GM23338 (cell line): Measurements from ENCODE around the gene HAL.

Experiments
- EZH2 ChIP-seq: fragments of 200-600 bp; sonication (generic); IDR thresholded peaks from one replicate; pipeline ENCODE4 v1.8.0; 2017; ENCODE audit warnings: antibody characterized with exemption, mild to moderate bottlenecking, low read depth; ENCODE audit not compliant: unreplicated experiment
- EZH2phosphoT487 ChIP-seq: fragments of 200-600 bp; sonication (generic); IDR thresholded peaks from one replicate; pipeline ENCODE4 v1.8.1; 2018; ENCODE audit warnings: antibody characterized with exemption; ENCODE audit not compliant: unreplicated experiment
- JUNB ChIP-seq: IDR thresholded peaks from one replicate; pipeline ENCODE4 v1.6.1; 2016; ENCODE audit warnings: antibody characterized with exemption; ENCODE audit not compliant: unreplicated experiment
- POLR2AphosphoS5 ChIP-seq: IDR thresholded peaks from 2 replicates; pipeline ENCODE4 v1.6.1; 2016; ENCODE audit warnings: antibody characterized with exemption, low read depth
- ZNF331 ChIP-seq: fragments of 250-450 bp; sonication (Bioruptor Pico); IDR thresholded peaks from 2 replicates; pipeline ENCODE4 v1.5.0; 2020; ENCODE audit warnings: low read depth, mild to moderate bottlenecking, moderate library complexity
- TF ChIP-seq, protein P1 (sequence below), 2 experiments: fragments of 200-600 bp in 1 of 2; sonication (generic) in 1 of 2; conservative IDR thresholded peaks; 2 replicates each; pipeline versions ENCODE4 v1.5.1 to v1.6.1; 2016 to 2017; ENCODE audit warnings: antibody characterized with exemption in 2 of 2, low read depth in 2 of 2, mild to moderate bottlenecking in 2 of 2, moderate library complexity in 1 of 2
- TF ChIP-seq, protein P2 (sequence below): IDR thresholded peaks from one replicate; pipeline ENCODE4 v1.6.1; 2018; ENCODE audit warnings: antibody characterized with exemption; ENCODE audit not compliant: unreplicated experiment
- TF ChIP-seq, protein P3 (sequence below): IDR thresholded peaks from 2 replicates; pipeline ENCODE4 v1.6.1; 2016; ENCODE audit warnings: antibody characterized with exemption

DNA sequence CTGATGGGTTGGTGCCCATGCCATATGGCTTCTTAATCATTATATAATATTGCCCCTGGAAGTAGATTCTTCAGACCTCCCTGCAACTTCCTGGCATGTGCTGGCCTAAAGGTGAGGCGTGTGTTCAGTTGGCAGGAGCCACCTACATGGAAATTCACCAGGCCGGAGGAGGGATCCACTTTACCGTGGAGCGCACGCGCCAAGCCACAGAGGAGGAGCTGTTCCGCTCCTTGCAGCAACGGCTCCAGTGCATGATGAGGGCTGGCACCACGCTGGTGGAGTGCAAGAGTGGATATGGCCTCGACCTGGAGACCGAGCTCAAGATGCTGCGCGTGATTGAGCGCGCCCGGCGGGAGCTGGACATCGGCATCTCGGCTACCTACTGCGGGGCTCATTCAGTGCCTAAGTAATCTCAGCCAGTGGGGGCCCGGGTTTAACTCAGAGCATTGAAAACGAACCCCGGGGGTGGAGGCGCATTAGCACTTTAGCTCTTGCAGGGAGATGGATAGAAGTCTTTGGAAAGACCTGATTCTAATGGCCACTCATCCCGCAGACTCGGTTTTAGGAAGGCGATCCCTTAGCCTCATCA lies 39.5 kb downstream of the HAL start:
- TF ChIP-seq EZH2 (no peak), POLR2AphosphoS5 (no peak), EZH2phosphoT487 (no peak), JUNB (no peak), ZNF331 (CRISPR knock-in tag) (no peak)
- TF ChIP-seq, protein P1, sequence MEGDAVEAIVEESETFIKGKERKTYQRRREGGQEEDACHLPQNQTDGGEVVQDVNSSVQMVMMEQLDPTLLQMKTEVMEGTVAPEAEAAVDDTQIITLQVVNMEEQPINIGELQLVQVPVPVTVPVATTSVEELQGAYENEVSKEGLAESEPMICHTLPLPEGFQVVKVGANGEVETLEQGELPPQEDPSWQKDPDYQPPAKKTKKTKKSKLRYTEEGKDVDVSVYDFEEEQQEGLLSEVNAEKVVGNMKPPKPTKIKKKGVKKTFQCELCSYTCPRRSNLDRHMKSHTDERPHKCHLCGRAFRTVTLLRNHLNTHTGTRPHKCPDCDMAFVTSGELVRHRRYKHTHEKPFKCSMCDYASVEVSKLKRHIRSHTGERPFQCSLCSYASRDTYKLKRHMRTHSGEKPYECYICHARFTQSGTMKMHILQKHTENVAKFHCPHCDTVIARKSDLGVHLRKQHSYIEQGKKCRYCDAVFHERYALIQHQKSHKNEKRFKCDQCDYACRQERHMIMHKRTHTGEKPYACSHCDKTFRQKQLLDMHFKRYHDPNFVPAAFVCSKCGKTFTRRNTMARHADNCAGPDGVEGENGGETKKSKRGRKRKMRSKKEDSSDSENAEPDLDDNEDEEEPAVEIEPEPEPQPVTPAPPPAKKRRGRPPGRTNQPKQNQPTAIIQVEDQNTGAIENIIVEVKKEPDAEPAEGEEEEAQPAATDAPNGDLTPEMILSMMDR (conservative IDR thresholded peaks at IDR 0.05; ENCODE audit: low read depth in 2 of 2): no peak
- TF ChIP-seq, protein P2, sequence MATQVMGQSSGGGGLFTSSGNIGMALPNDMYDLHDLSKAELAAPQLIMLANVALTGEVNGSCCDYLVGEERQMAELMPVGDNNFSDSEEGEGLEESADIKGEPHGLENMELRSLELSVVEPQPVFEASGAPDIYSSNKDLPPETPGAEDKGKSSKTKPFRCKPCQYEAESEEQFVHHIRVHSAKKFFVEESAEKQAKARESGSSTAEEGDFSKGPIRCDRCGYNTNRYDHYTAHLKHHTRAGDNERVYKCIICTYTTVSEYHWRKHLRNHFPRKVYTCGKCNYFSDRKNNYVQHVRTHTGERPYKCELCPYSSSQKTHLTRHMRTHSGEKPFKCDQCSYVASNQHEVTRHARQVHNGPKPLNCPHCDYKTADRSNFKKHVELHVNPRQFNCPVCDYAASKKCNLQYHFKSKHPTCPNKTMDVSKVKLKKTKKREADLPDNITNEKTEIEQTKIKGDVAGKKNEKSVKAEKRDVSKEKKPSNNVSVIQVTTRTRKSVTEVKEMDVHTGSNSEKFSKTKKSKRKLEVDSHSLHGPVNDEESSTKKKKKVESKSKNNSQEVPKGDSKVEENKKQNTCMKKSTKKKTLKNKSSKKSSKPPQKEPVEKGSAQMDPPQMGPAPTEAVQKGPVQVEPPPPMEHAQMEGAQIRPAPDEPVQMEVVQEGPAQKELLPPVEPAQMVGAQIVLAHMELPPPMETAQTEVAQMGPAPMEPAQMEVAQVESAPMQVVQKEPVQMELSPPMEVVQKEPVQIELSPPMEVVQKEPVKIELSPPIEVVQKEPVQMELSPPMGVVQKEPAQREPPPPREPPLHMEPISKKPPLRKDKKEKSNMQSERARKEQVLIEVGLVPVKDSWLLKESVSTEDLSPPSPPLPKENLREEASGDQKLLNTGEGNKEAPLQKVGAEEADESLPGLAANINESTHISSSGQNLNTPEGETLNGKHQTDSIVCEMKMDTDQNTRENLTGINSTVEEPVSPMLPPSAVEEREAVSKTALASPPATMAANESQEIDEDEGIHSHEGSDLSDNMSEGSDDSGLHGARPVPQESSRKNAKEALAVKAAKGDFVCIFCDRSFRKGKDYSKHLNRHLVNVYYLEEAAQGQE: no peak
- TF ChIP-seq, protein P3, sequence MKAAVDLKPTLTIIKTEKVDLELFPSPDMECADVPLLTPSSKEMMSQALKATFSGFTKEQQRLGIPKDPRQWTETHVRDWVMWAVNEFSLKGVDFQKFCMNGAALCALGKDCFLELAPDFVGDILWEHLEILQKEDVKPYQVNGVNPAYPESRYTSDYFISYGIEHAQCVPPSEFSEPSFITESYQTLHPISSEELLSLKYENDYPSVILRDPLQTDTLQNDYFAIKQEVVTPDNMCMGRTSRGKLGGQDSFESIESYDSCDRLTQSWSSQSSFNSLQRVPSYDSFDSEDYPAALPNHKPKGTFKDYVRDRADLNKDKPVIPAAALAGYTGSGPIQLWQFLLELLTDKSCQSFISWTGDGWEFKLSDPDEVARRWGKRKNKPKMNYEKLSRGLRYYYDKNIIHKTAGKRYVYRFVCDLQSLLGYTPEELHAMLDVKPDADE: no peak
